ENCODE measurements around the gene FGFR4. TPM values are rescaled to one million over a fixed set of nuclear protein-coding genes. Genes with fewer than 3 reads are reported as not detected.

FGFR4 gene
- total RNA-seq, 1 donor from 2014 or later, result 0.79 TPM

DNA sequence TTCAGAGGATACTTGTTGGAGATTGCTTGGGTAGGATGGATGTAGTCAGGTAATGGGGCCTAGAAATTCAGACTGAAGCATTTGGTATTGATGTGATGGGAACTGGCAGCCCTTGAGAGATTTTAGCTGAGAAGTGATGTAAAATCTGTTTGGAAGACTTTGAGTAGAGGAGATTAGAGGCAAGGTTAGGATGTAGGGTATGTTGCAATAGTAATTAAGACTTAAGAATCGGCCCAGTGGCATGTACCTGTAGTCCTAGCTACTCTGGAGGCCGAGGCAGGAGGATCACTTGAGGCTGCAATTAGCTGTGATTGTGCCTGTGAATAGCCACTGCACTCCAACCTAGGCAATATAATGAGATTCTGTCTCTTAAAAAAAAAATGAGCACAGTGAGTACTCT lies 53.6 kb downstream of the FGFR4 start:
- Histone ChIP-seq H3K27me3 (ENCODE audit: control insufficient read depth, insufficient read depth, low read length) (no peaks in the 10 kb centered on the region), H3K4me3 (ENCODE audit: low read depth, low read length) (no peak overlapping the region), H3K36me3 (ENCODE audit: control insufficient read depth, insufficient read depth, low read length) (peaks cover 9% of the 10 kb centered on the region)
- no peak for TF ChIP-seq CTCF (IDR thresholded peaks at IDR 0.05; ENCODE audit: insufficient read depth, low read length, severe bottlenecking)
- no peak for DNase-seq (ENCODE audit: low read depth)
- no peak for FAIRE-seq

DNA sequence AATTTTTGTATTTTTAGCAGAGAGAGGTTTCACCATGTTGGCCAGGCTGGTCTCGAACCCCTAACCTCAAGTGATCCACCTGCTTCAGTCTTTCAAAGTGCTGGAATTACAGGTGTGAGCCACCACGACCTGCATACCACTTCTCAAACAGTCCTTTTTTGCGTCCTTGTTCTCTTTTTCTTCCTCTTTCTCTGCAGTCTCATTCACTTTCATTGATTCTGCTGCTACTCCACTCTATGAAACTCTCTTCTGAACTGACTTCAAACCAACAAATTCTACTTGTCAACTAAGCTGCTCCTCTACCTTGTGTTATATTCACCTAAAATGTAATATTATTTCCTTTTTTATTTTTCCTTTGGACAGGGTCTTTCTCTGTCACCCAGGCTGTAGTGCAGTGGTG lies 54.8 kb downstream of the FGFR4 start:
- no peak overlapping the region for H3K4me3 ChIP-seq (ENCODE audit: low read depth, low read length)
- DNase-seq (ENCODE audit: low read depth), result no peak
- H3K36me3 ChIP-seq (ENCODE audit: control insufficient read depth, insufficient read depth, low read length), result peaks cover 6% of the 10 kb centered on the region
- no peak for TF ChIP-seq CTCF (IDR thresholded peaks at IDR 0.05; ENCODE audit: insufficient read depth, low read length, severe bottlenecking)
- no peaks in the 10 kb centered on the region for H3K27me3 ChIP-seq (ENCODE audit: control insufficient read depth, insufficient read depth, low read length)
- FAIRE-seq, result no peak

- DNase-seq (ENCODE audit: low read depth), result no peak
- H3K36me3 ChIP-seq (ENCODE audit: control insufficient read depth, insufficient read depth, low read length), result peaks cover 6% of the 10 kb centered on the region
- FAIRE-seq, result no peak
- H3K27me3 ChIP-seq (ENCODE audit: control insufficient read depth, insufficient read depth, low read length), result no peaks in the 10 kb centered on the region
- TF ChIP-seq CTCF (IDR thresholded peaks at IDR 0.05; ENCODE audit: insufficient read depth, low read length, severe bottlenecking), result no peak
- no peak overlapping the region for H3K4me3 ChIP-seq (ENCODE audit: low read depth, low read length)
Observed at GRCh38 chr5:177142098-177142611, 55.4 kb downstream of the FGFR4 start.

DNA sequence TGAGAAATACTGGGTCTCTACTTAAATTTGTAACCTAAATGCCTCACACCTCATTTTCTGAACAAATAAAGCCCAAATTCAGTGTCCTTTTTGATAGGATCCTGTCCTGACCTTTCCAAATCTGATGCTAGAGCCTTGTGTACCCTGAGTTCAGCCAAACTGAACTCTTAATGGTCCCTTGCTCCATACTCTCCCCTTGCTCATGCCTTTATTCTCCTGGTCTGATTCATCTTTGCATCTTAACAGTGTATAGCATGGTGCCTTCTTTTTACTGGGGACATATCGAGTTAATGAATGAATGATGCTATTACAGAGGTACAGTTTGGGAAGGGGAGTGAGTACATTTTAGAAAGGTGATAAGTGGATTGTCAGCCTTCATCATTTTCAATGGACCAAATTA lies 56.1 kb downstream of the FGFR4 start:
- TF ChIP-seq CTCF (IDR thresholded peaks at IDR 0.05; ENCODE audit: insufficient read depth, low read length, severe bottlenecking), result no peak
- FAIRE-seq (no peak), DNase-seq (ENCODE audit: low read depth) (no peak)
- Histone ChIP-seq H3K4me3 (ENCODE audit: low read depth, low read length) (no peak overlapping the region), H3K27me3 (ENCODE audit: control insufficient read depth, insufficient read depth, low read length) (no peaks in the 10 kb centered on the region), H3K36me3 (ENCODE audit: control insufficient read depth, insufficient read depth, low read length) (peaks cover 6% of the 10 kb centered on the region)

- TF ChIP-seq CTCF (IDR thresholded peaks at IDR 0.05; ENCODE audit: insufficient read depth, low read length, severe bottlenecking), result no peak
- Histone ChIP-seq H3K4me3 (ENCODE audit: low read depth, low read length) (no peak overlapping the region), H3K27me3 (ENCODE audit: control insufficient read depth, insufficient read depth, low read length) (no peaks in the 10 kb centered on the region), H3K36me3 (ENCODE audit: control insufficient read depth, insufficient read depth, low read length) (peaks cover 7% of the 10 kb centered on the region)
- no peak for FAIRE-seq
- DNase-seq (ENCODE audit: low read depth), result no peak
Observed at GRCh38 chr5:177146891-177147638, 60.4 kb downstream of the FGFR4 start.

Other genes with a start within 250 kb of the FGFR4 start
- gene HK3, start 187.6 kb upstream of the FGFR4 start, total RNA-seq, result under 0.01 TPM in 1 of 2 replicates, not detected in the other
- gene UIMC1, start 80.1 kb upstream of the FGFR4 start, total RNA-seq, result 22.0 and 24.5 TPM in 2 replicates
- 7.1 and 9.1 TPM in 2 replicates for gene ZNF346, start 64.2 kb upstream of the FGFR4 start, total RNA-seq
- gene NSD1, start 46.9 kb downstream of the FGFR4 start, total RNA-seq, result 32.4 and 42.9 TPM in 2 replicates
- gene RAB24, start 216.8 kb downstream of the FGFR4 start, total RNA-seq, result 16.6 and 26.1 TPM in 2 replicates
- gene PRELID1, start 216.9 kb downstream of the FGFR4 start, total RNA-seq, result 139 and 161 TPM in 2 replicates
- gene MXD3, start 225.0 kb downstream of the FGFR4 start, total RNA-seq, result 0.53 and 1.5 TPM in 2 replicates